ENCODE measurements around the gene SAMD9L.
A peak's percentile ranks its signal among the peaks of the same experiment; 100 is the strongest.
"Not testable (repeated sequence)": the region's sequence is repeated elsewhere in the genome, so short reads cannot be mapped to it uniquely, and the experiment has no call there.

The SAMD9L gene

GRCh38 chr7:93145354-93145753 is 2.8 kb downstream of the SAMD9L start:
- no peak for DNase-seq

DNA sequence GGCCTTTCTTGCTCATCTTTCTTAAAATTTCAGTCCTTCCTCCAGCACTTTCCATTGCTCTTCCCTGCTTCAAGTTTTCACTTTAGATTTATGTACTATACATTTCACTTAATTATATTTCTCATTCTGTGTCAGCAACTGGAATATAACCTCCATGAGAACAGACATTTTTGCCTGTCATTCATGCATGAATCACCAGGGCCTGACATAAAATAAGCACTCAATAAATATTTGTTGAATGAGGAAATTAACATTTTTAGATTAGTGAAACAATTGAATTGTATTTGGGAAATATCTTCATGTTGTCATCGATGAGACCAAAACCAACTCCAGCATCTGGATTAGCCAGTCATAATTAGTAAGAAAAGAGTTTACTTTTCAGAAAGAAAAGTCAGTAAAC is 6.1 kb downstream of the SAMD9L start:
- DNase-seq, result no peak

GRCh38 chr7:93140582-93141191 is 7.5 kb downstream of the SAMD9L start:
- DNase-seq, result no peak

DNA sequence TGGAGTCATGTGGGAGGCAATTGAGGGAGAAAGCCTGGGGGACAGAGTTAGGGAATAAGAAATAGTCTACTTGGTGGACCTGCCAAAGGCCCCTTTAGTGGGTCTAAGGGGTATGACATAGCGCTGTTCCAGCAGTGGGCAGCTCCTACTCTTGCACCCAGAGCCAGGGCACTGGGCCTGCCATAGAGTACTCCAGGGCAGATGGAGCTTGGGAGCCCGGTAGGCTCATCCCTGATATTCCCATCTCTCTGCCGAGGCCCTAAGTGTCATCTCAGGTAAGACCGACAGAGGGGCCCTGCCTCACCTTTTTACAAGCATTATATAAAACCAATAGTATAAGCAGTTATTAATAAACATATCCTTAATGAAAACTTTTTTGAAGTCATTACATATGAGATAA is 9.6 kb downstream of the SAMD9L start:
- DNase-seq, result no peak

GRCh38 chr7:93133005-93133404 is 15.2 kb downstream of the SAMD9L start:
- DNase-seq, result no peak

GRCh38 chr7:93132216-93132615 is 16.0 kb downstream of the SAMD9L start:
- DNase-seq, result no peak

- not testable (repeated sequence) for DNase-seq
Observed at GRCh38 chr7:93126954-93127353, 21.2 kb downstream of the SAMD9L start.

GRCh38 chr7:93123532-93123931 is 24.7 kb downstream of the SAMD9L start:
- not testable (repeated sequence) for DNase-seq

DNA sequence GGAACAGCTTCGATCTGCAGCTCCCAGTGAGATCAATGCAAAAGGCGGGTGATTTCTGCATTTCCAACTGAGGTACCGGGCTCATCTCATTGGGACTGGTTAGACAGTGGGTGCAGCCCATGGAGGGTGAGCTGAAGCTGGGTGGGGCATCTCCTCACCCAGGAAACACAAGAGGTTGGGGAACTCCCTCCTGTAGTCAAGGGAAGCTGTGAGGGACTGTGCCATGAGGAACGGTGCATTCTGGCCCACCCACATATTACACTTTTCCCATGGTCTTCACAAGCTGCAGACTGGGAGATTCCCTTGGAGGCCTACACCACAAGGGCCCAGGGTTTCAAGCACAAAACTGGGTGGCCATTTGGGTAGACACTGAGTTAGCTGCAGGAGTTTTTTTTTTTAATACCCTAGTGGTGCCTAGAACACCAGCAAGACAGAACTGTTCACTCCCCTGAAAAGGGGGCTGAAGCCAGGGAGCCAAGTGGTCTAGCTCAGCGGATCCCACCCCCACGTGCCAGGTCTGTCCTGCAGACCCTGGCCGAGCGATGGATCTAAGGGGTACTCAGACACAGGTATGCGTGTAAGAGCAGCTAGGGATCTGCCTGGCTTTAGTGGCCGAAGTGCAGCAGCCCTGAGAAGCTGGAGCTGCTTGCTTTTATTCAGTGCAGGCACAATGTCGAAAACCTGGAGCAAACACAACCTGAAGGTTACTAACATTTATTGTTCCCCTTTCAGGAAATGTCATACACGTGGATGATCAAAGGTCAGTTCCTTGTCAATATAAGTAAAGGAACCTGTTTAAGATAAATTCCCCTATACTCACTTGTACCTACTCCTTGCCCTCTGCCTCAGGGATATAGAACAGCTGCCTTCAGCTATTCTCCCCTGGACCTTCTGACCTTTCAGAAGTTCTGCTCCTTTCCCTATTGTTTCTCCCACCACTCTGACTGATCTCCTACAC is 27.3 kb downstream of the SAMD9L start:
- no peak for DNase-seq

DNA sequence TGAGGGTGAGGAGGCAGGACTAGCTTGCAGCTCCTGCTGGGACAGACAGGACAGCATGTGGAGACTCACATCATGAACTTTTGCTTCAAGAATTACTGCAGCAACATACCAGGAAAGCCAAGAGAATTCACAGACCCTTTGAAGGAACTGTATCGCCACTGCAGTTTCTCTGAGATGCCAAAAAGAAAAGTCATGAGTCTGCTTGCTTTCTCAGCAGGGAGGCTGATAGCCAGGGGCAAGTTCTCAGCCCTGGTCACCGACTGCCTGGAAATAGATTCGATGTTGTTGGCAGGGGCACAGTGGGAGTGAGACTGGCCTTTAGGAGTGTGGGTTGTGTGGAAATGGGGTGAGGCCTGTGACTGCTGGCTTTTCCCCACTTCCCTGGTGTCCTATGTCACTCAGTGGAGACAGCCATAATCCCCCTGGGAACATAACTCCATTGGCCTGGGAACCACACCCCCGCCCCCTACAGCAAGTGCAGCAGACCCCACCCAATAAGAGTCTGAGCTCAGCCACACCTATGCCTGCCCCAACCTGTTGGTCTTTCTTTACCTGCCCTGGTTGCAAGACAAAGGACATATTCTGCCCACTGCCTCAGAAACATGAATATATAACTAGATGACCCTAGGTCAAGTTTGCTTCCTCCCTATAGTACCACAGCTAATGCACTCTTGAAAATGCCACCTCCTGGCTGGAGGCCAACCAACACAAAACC is 28.8 kb downstream of the SAMD9L start:
- DNase-seq, result no peak

GRCh38 chr7:93117852-93118530 is 30.2 kb downstream of the SAMD9L start, which contains the start of gene SAMD9:
Gene SAMD9, minus strand, starts transcription at chr7:93117979. Its CDS starts 11,882 bp downstream, at chr7:93106097.
- peak; percentile 60 for DNase-seq

GRCh38 chr7:93117327-93117726 is 30.9 kb downstream of the SAMD9L start:
- DNase-seq, result no peak

DNA sequence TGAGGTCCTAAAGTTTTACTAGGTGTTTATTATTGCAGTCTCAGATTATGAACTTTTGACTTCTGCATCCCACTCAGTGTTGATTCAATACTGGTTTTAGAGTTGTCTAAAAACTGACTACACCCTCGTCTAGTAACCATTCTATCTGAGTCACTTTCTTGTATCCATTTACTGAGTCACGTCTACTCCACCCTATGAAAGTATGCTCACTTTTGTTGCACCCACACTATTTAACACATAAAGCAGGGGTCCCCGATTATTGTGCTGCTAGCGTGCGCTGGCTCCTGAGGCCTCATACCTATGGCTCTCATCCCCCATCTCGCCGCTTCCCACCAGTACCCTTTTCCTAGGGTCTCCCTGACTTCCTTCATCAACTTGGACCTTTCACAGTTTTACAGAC is 32.4 kb downstream of the SAMD9L start:
- DNase-seq, result no peak

DNA sequence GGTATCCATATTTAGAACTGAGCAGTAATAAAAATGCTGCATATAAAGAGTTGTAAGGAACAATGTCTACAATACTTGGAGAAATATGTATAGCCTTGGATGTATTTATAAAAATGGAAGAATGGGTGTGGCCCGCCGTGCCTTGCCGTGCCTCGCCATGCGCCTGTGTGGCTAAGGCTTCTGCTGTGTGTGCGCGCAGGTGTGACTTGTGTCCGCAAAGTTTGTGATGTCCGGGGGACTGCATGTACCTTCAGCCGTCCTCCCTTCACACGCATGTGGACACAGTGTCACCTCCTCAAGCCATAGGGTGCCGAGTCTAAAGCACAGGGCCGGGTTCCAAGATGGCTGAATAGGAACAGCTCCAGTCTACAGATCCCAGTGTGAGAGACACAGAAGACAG is 40.2 kb downstream of the SAMD9L start:
- no peak for DNase-seq

- DNase-seq, result no peak
Observed at GRCh38 chr7:93097388-93097787, 50.8 kb downstream of the SAMD9L start.

DNA sequence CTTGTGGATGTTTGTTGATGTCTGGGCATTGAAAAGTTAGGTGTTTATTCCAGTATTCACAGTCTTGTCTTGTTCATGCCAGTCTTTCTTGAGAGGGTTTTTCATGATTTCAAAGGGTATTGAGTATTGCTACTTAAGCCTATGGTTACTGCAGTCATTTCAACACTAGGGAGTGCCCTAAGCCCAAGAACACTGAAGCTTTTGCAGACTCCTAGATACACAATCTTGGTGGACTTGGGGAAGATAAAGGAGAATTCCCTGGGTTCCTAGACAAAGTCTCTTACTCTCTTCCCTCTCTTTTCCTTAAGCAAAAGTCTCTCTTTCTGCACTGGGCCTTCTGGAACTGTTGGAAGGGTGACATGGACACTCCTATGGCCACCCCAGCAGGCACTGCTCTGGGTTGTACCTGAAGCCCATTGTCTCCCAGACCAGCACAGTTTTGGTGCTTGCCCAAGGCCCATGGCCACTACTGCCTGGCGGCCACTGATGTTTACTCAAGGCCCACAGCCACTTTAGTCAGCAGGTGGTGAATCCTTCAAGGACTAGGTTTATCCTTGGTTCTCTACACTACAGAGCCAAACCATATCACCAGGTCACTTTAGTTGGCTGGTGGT is 55.3 kb downstream of the SAMD9L start:
- no peak for DNase-seq
